Neural progenitor cell (in vitro differentiated cells): ENCODE results near the gene LTF.

Experiments
- EZH2 ChIP-seq: fragments of 200-600 bp; sonication (generic); IDR thresholded peaks from 2 replicates; pipeline ENCODE4 v1.6.1; 2017; ENCODE audit warnings: antibody characterized with exemption, mild to moderate bottlenecking, moderate library complexity
- EZH2phosphoT487 ChIP-seq: fragments of 200-600 bp; sonication (generic); IDR thresholded peaks from 2 replicates; pipeline ENCODE4 v1.6.1; 2017; ENCODE audit warnings: antibody characterized with exemption
- TF ChIP-seq, protein P1 (sequence below): fragments of 200-600 bp; sonication (generic); IDR thresholded peaks from 2 replicates; pipeline ENCODE4 v1.5.1; 2017; ENCODE audit warnings: antibody characterized with exemption, mild to moderate bottlenecking

DNA sequence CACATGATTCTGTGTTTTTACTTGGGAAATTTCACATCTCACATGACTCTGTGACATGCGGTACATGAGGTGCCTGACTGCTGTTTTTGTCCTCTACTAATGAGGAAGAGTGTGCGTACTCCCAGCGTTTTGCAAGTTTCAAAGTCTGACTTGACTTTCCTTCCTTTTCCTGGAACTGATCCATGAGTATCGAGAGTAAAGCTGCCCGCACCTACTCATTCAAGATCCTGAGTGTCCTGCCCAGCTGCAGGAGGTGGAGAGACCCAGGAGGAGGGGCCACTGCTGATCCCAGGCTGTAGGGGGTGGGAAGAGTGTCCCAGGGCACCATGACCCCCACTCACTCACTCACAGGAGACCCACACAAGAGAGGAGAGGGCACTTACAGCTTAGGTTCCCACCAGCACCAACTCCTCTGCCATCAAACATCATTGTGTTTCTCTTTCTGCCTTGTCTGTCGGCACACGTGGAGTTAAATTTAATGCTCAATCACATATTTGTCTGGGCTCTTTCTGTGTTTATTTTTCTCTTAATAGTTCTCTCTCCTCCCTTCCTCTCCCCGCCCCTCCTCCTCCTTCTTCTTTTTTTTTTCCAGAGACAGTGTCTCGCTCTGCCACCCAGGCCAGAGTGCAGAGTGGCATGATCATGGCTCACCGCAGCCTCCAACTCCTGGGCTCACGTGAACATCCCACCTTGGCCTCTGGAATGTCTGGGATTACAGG is 59.2 kb downstream of the LTF start:
- TF ChIP-seq, protein P1, sequence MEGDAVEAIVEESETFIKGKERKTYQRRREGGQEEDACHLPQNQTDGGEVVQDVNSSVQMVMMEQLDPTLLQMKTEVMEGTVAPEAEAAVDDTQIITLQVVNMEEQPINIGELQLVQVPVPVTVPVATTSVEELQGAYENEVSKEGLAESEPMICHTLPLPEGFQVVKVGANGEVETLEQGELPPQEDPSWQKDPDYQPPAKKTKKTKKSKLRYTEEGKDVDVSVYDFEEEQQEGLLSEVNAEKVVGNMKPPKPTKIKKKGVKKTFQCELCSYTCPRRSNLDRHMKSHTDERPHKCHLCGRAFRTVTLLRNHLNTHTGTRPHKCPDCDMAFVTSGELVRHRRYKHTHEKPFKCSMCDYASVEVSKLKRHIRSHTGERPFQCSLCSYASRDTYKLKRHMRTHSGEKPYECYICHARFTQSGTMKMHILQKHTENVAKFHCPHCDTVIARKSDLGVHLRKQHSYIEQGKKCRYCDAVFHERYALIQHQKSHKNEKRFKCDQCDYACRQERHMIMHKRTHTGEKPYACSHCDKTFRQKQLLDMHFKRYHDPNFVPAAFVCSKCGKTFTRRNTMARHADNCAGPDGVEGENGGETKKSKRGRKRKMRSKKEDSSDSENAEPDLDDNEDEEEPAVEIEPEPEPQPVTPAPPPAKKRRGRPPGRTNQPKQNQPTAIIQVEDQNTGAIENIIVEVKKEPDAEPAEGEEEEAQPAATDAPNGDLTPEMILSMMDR, result no peak
- no peak for TF ChIP-seq EZH2
- no peak for TF ChIP-seq EZH2phosphoT487
